Measurements from ENCODE around the gene BRD3OS. TPM values are rescaled to one million over a fixed set of nuclear protein-coding genes. Genes with fewer than 3 reads are reported as not detected.

The BRD3OS gene
- total and polyA plus RNA-seq, 10 of the 15 experiments (the other 5 are each of a cell fraction or from before 2014, with no cell fraction given): 2.1 to 13.7 (median 10.7) TPM

- TF ChIP-seq, protein P1, sequence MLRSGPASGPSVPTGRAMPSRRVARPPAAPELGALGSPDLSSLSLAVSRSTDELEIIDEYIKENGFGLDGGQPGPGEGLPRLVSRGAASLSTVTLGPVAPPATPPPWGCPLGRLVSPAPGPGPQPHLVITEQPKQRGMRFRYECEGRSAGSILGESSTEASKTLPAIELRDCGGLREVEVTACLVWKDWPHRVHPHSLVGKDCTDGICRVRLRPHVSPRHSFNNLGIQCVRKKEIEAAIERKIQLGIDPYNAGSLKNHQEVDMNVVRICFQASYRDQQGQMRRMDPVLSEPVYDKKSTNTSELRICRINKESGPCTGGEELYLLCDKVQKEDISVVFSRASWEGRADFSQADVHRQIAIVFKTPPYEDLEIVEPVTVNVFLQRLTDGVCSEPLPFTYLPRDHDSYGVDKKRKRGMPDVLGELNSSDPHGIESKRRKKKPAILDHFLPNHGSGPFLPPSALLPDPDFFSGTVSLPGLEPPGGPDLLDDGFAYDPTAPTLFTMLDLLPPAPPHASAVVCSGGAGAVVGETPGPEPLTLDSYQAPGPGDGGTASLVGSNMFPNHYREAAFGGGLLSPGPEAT (IDR thresholded peaks at IDR 0.05; ENCODE audit: low read depth): peak; percentile 33; the same call in 1 of the 2 replicates
- TF ChIP-seq ZNF384 (IDR thresholded peaks at IDR 0.05; ENCODE audit: borderline replicate concordance, low read depth, low read length) (0 out of 2 replicates have a peak, but pooled peaks have one; percentile 21), ZNF622 (IDR thresholded peaks at IDR 0.05) (no peak), ZNF687 (IDR thresholded peaks at IDR 0.05) (0 out of 2 replicates have a peak, but pooled peaks have one; percentile 14), EZH2 (IDR thresholded peaks at IDR 0.05; ENCODE audit: borderline replicate concordance, control insufficient read depth, low read depth, low read length) (no peak), CHD4 (IDR thresholded peaks at IDR 0.05) (no peak), ZBTB11 (CRISPR knock-in tag; IDR thresholded peaks at IDR 0.05) (no peak), PKNOX1 (IDR thresholded peaks at IDR 0.05) (no peak), IKZF2 (IDR thresholded peaks at IDR 0.05) (0 out of 4 replicates have a peak, but pooled peaks of 1 of the 2 experiments have one; percentile 22)
- TF ChIP-seq, protein P2, sequence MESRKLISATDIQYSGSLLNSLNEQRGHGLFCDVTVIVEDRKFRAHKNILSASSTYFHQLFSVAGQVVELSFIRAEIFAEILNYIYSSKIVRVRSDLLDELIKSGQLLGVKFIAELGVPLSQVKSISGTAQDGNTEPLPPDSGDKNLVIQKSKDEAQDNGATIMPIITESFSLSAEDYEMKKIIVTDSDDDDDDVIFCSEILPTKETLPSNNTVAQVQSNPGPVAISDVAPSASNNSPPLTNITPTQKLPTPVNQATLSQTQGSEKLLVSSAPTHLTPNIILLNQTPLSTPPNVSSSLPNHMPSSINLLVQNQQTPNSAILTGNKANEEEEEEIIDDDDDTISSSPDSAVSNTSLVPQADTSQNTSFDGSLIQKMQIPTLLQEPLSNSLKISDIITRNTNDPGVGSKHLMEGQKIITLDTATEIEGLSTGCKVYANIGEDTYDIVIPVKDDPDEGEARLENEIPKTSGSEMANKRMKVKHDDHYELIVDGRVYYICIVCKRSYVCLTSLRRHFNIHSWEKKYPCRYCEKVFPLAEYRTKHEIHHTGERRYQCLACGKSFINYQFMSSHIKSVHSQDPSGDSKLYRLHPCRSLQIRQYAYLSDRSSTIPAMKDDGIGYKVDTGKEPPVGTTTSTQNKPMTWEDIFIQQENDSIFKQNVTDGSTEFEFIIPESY (IDR thresholded peaks at IDR 0.05): no peak
- TF ChIP-seq, protein P3, sequence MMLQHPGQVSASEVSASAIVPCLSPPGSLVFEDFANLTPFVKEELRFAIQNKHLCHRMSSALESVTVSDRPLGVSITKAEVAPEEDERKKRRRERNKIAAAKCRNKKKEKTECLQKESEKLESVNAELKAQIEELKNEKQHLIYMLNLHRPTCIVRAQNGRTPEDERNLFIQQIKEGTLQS (IDR thresholded peaks at IDR 0.05; ENCODE audit: borderline replicate concordance, extremely low read depth, low read depth, low read length): no peak
These were observed 43.6 kb downstream of the BRD3OS start (continued) for GRCh38 chr9:134068744-134069479.

Measured in GM12878 (cell line).